Erythroblast (primary cell): ENCODE measurements around the gene SOBP.

Experiments
- GATA1 ChIP-seq: IDR thresholded peaks from 2 replicates; pipeline ENCODE4 v1.6.1; 2011; ENCODE audit warnings: low read depth, mild to moderate bottlenecking, control low read depth, low read length, moderate library complexity
- POLR2A ChIP-seq: IDR thresholded peaks from 2 replicates; pipeline ENCODE4 v1.6.1; 2011; ENCODE audit warnings: mild to moderate bottlenecking, low read length

GRCh38 chr6:107556082-107556481, 66.2 kb downstream of the SOBP start:
- TF ChIP-seq POLR2A, result no peak
- TF ChIP-seq GATA1, result no peak
